Fibroblast of lung (primary cell): ENCODE results near the gene ITSN1. TPM values are rescaled to one million over a fixed set of nuclear protein-coding genes. Genes with fewer than 3 reads are reported as not detected.

Experiments
- DNase-seq, 2 donors: peaks; one replicate each; pipeline versions ENCODE4 v3.0.0 to v3.0.0-alpha.2; 2010; ENCODE audit warnings: low read depth in 2 of 2
- H2AFZ ChIP-seq: 2 replicates; pipeline ENCODE4 v1.5.1; 2012; ENCODE audit warnings: low read length, control low read depth, inconsistent platforms
- H3K27ac ChIP-seq: 2 replicates; pipeline ENCODE4 v1.5.1; 2011; ENCODE audit warnings: low read length, control low read depth; ENCODE audit not compliant: insufficient read depth
- H3K27me3 ChIP-seq: 2 replicates; pipeline ENCODE4 v1.5.1; 2011; ENCODE audit warnings: mild to moderate bottlenecking, low read length; ENCODE audit not compliant: control insufficient read depth, insufficient read depth
- H3K36me3 ChIP-seq: 2 replicates; pipeline ENCODE4 v1.5.1; 2011; ENCODE audit warnings: low read length; ENCODE audit not compliant: control insufficient read depth, insufficient read depth
- H3K4me1 ChIP-seq: 2 replicates; pipeline ENCODE4 v1.5.1; 2011; ENCODE audit warnings: low read length; ENCODE audit not compliant: control insufficient read depth, insufficient read depth; ENCODE audit errors: extremely low read depth
- H3K4me2 ChIP-seq: 2 replicates; pipeline ENCODE4 v1.5.1; 2011; ENCODE audit warnings: low read length, control low read depth; ENCODE audit not compliant: insufficient read depth; ENCODE audit errors: extremely low read depth
- H3K4me3 ChIP-seq, 4 experiments: fragments of 200-600 bp in 1 of 4; sonication (generic) in 1 of 4; replicated peaks in 1 of 4; 2 replicates each; pipeline ENCODE4 v1.5.1; 2011 to 2016; ENCODE audit warnings: low read length in 4 of 4, low read depth in 3 of 4, mild to moderate bottlenecking in 3 of 4, control low read depth in 2 of 4, inconsistent platforms in 1 of 4, mixed read lengths in 1 of 4; ENCODE audit not compliant: insufficient read depth in 1 of 4; ENCODE audit errors: control extremely low read depth in 1 of 4
- H3K79me2 ChIP-seq: 2 replicates; pipeline ENCODE4 v1.5.1; 2012; ENCODE audit warnings: mild to moderate bottlenecking, low read length, inconsistent platforms; ENCODE audit not compliant: control insufficient read depth, insufficient read depth
- H3K9ac ChIP-seq: 2 replicates; pipeline ENCODE4 v1.5.1; 2011; ENCODE audit warnings: mild to moderate bottlenecking, low read length, control low read depth; ENCODE audit not compliant: insufficient read depth
- H3K9me3 ChIP-seq: 2 replicates; pipeline ENCODE4 v1.5.1; 2012; ENCODE audit warnings: low read depth, low read length; ENCODE audit not compliant: control insufficient read depth, insufficient read depth
- H4K20me1 ChIP-seq: 2 replicates; pipeline ENCODE4 v1.5.1; 2011; ENCODE audit warnings: low read length; ENCODE audit not compliant: control insufficient read depth, insufficient read depth; ENCODE audit errors: extremely low read depth
- EZH2 ChIP-seq: IDR thresholded peaks from 2 replicates; pipeline ENCODE4 v1.5.1; 2012; ENCODE audit warnings: low read length, control low read depth, mild to moderate bottlenecking; ENCODE audit errors: missing control alignments
- polyA plus RNA-seq, 2 donors: library from polyadenylated mRNA; depleted of rRNA in 1 of 2; stranded (reverse) in 1 of 2; unstranded in 1 of 2; fragments of >200 nt; gene quantifications; 2 replicates each; pipeline ENCODE4 v1.2.1, GENCODE V29; 2011 to 2012; ENCODE audit warnings: missing spikeins in 1 of 2
- total RNA-seq: library from RNA; depleted of rRNA; stranded (reverse); fragments of >200 nt; gene quantifications from 2 replicates; pipeline ENCODE4 v1.2.1, GENCODE V29; 2014
- TF ChIP-seq, protein P1 (sequence below), 2 donors: IDR thresholded peaks in 1 of 2; conservative IDR thresholded peaks in 1 of 2; 1 replicate in 1 of 2; 2 replicates in 1 of 2; pipeline ENCODE4 v1.5.1; 2011 to 2012; ENCODE audit warnings: low read length in 2 of 2, control low read depth in 1 of 2, inconsistent platforms in 1 of 2, low read depth in 1 of 2, mild to moderate bottlenecking in 1 of 2

ITSN1 gene
- total and polyA plus RNA-seq, 2 donors (not counting 1 experiment from before 2014, with no cell fraction given), result 34.7 to 63.1 TPM

DNA sequence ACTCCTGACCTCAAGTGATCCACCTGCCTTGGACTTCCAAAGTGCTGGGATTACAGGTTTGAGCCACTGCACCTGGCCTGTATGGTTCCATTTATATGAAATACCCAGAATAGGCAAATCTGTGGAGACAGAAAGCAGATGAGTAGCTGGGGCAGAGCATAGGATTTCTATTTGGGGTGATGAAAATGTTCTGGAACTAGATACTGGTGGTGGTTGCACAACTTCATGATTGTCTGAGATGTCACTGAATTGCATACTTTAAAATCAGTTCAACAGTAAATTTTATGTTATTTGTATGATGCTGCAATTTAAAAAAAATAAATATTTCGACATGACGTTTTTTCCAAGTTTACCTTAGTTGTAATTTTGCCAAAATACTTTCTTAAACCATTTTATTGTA lies 23.9 kb downstream of the ITSN1 start:
- H2AFZ ChIP-seq, result no peak overlapping the region
- H3K4me3 ChIP-seq, result no peak overlapping the region
- H3K27ac ChIP-seq, result no peak overlapping the region
- no peak overlapping the region for H3K4me2 ChIP-seq
- no peaks in the 10 kb centered on the region for H3K27me3 ChIP-seq
- H3K9me3 ChIP-seq, result no peaks in the 10 kb centered on the region
- peaks cover 40% of the 10 kb centered on the region for H3K79me2 ChIP-seq
- H3K4me1 ChIP-seq, result peaks cover 10% of the 10 kb centered on the region
- H3K9ac ChIP-seq, result no peak overlapping the region
- H4K20me1 ChIP-seq, result no peaks in the 10 kb centered on the region
- DNase-seq, result peak in 1 of 2 donors; percentile 42
- no peak for TF ChIP-seq EZH2
- no peaks in the 10 kb centered on the region for H3K36me3 ChIP-seq

DNA sequence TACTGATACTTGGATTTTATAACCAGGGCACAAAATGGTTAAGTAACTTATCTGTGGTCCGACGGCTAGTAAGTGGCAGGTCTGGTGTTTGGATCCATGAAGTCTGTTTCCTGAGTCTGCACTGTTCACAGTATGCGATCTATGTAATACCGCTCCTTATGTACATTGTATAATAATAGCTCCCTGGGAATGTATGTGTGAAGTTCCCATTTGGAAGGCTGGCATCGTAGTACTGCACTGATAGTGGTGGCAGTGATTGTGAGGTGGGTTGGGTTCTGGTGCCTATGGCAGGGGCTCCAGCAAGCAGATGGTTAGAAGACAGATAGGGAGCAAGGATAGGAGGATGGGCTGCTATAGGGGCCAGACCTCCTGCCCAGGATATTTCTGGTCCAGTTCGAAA lies 25.3 kb downstream of the ITSN1 start:
- Histone ChIP-seq H3K79me2 (peaks cover 35% of the 10 kb centered on the region), H2AFZ (no peak overlapping the region), H4K20me1 (no peaks in the 10 kb centered on the region), H3K9ac (no peak overlapping the region), H3K4me1 (peaks cover 10% of the 10 kb centered on the region), H3K36me3 (no peaks in the 10 kb centered on the region), H3K9me3 (no peaks in the 10 kb centered on the region), H3K27me3 (no peaks in the 10 kb centered on the region), H3K4me3 (no peak overlapping the region), H3K4me2 (no peak overlapping the region), H3K27ac (no peak overlapping the region)
- TF ChIP-seq, protein P1, sequence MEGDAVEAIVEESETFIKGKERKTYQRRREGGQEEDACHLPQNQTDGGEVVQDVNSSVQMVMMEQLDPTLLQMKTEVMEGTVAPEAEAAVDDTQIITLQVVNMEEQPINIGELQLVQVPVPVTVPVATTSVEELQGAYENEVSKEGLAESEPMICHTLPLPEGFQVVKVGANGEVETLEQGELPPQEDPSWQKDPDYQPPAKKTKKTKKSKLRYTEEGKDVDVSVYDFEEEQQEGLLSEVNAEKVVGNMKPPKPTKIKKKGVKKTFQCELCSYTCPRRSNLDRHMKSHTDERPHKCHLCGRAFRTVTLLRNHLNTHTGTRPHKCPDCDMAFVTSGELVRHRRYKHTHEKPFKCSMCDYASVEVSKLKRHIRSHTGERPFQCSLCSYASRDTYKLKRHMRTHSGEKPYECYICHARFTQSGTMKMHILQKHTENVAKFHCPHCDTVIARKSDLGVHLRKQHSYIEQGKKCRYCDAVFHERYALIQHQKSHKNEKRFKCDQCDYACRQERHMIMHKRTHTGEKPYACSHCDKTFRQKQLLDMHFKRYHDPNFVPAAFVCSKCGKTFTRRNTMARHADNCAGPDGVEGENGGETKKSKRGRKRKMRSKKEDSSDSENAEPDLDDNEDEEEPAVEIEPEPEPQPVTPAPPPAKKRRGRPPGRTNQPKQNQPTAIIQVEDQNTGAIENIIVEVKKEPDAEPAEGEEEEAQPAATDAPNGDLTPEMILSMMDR (conservative IDR thresholded peaks at IDR 0.05 in 1 of 2, IDR thresholded peaks at IDR 0.05 in 1 of 2; ENCODE audit: low read depth in 1 of 2, low read length in 2 of 2), result no peak
- TF ChIP-seq EZH2, result no peak
- DNase-seq, result no peak

DNA sequence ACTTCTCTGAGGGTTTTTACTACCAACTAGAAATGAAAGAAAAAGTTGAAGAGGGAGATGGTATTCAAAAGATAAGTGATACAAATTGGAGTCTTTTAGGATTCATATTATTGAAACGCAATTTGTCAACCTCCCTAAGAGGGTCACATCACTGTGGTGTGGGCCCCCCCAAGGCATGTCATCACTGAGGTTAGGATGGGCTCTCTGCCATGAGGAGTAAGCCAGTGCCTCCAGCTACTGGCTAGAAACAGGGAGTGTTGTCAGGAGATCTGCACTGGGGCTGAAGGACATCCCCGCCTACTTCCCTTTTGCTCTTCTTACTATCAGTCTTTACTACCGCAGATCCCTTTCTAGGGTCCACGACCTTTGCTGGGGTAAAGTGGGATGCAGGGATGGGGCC lies 25.9 kb downstream of the ITSN1 start:
- peak in 1 of 2 donors; percentile 59 for DNase-seq
- TF ChIP-seq, protein P1 (conservative IDR thresholded peaks at IDR 0.05 in 1 of 2, IDR thresholded peaks at IDR 0.05 in 1 of 2; ENCODE audit: low read depth in 1 of 2, low read length in 2 of 2), result no peak
- TF ChIP-seq EZH2, result no peak

More for the DNA sequence above, 25.9 kb downstream of the ITSN1 start:
- Histone ChIP-seq H3K9me3 (no peaks in the 10 kb centered on the region), H3K4me3 (no peak overlapping the region), H3K27ac (no peak overlapping the region), H3K4me2 (peak overlapping the region; percentile 5), H3K79me2 (peaks cover 37% of the 10 kb centered on the region), H3K4me1 (peaks cover 10% of the 10 kb centered on the region), H4K20me1 (no peaks in the 10 kb centered on the region), H3K27me3 (no peaks in the 10 kb centered on the region), H3K36me3 (no peaks in the 10 kb centered on the region), H2AFZ (no peak overlapping the region), H3K9ac (no peak overlapping the region)
